Common myeloid progenitor, CD34-positive (primary cell): ENCODE results near the gene MYO1B.

Experiments used
- CTCF ChIA-PET: fragments of 350-600 bp; sonication (Branson Sonifier 250); formaldehyde crosslinking; loops from one replicate; lab custom pipeline; 2021; ENCODE audit warnings: antibody characterized with exemption; lab: Charles Lee
- POLR2A ChIA-PET: fragments of 350-600 bp; sonication (Branson Sonifier 250); formaldehyde crosslinking; loops from one replicate; lab custom pipeline; 2021; ENCODE audit warnings: antibody characterized with exemption; lab: Charles Lee
- DNase-seq, 3 donors: peaks; one replicate each; pipeline versions ENCODE4 v3.0.0 to v3.0.0-alpha.2; 2013
- H3K27ac ChIP-seq, 2 experiments: 1 replicate in 1 of 2; 2 replicates in 1 of 2; pipeline ENCODE4 v1.7.0; 2013; ENCODE audit warnings: inconsistent platforms in 2 of 2, low read length in 2 of 2, mild to moderate bottlenecking in 2 of 2, low read depth in 1 of 2, moderate library complexity in 1 of 2; ENCODE audit not compliant: severe bottlenecking in 2 of 2, insufficient read depth in 1 of 2, poor library complexity in 1 of 2
- H3K27me3 ChIP-seq, 5 experiments: replicated peaks in 2 of 5; 1 replicate in 3 of 5; 2 replicates in 2 of 5; pipeline versions ENCODE4 v1.6.1 to v1.7.0; 2013; ENCODE audit warnings: low read length in 4 of 5, mild to moderate bottlenecking in 2 of 5, moderate library complexity in 2 of 5, inconsistent platforms in 1 of 5; ENCODE audit not compliant: insufficient read depth in 5 of 5, control insufficient read depth in 4 of 5
- H3K36me3 ChIP-seq, 4 experiments: 1 replicate in 2 of 4; 2 replicates in 2 of 4; pipeline versions ENCODE4 v1.6.1 to v1.7.0; 2013; ENCODE audit warnings: low read length in 3 of 4, control low read depth in 1 of 4, mild to moderate bottlenecking in 1 of 4; ENCODE audit not compliant: control insufficient read depth in 4 of 4, insufficient read depth in 4 of 4
- H3K4me1 ChIP-seq, 4 experiments: 1 replicate in 3 of 4; 2 replicates in 1 of 4; pipeline versions ENCODE4 v1.6.1 to v1.7.1; 2013; ENCODE audit warnings: low read length in 3 of 4, mild to moderate bottlenecking in 3 of 4, control low read depth in 1 of 4, inconsistent platforms in 1 of 4, moderate library complexity in 1 of 4; ENCODE audit not compliant: control insufficient read depth in 4 of 4, insufficient read depth in 4 of 4; ENCODE audit errors: control extremely low read depth in 1 of 4
- H3K4me3 ChIP-seq, 7 experiments: 1 replicate in 4 of 7; 2 replicates in 3 of 7; pipeline versions ENCODE4 v1.5.1 to v1.7.0; 2013; ENCODE audit warnings: mild to moderate bottlenecking in 7 of 7, low read length in 6 of 7, moderate library complexity in 6 of 7, inconsistent platforms in 2 of 7, low read depth in 2 of 7, control low read depth in 1 of 7; ENCODE audit not compliant: insufficient read depth in 4 of 7, control insufficient read depth in 1 of 7; ENCODE audit errors: extremely low read depth in 1 of 7
- H3K9me3 ChIP-seq, 5 experiments: 1 replicate in 4 of 5; 2 replicates in 1 of 5; pipeline versions ENCODE4 v1.6.1 to v1.7.1; 2013; ENCODE audit warnings: low read length in 4 of 5, mild to moderate bottlenecking in 2 of 5, inconsistent platforms in 1 of 5, low read depth in 1 of 5, moderate library complexity in 1 of 5; ENCODE audit not compliant: control insufficient read depth in 4 of 5, insufficient read depth in 2 of 5; ENCODE audit errors: control extremely low read depth in 1 of 5
- WGBS: methylation state at CpG from one replicate; pipeline ENCODE4 v1.1.5; 2013; ENCODE audit not compliant: insufficient coverage; 5-methylcytosine and 5-hydroxymethylcytosine counted together

MYO1B gene

GRCh38 chr2:191435141-191435540, 189.9 kb downstream of the MYO1B start:
- no peaks in the 10 kb centered on the region for H3K27me3 ChIP-seq
- H3K4me3 ChIP-seq = no peak overlapping the region
- 100% methylated on average over 1 of the region's 6 CpGs for WGBS
- CTCF ChIA-PET = no interaction called here
- H3K27ac ChIP-seq = no peak overlapping the region
- no peak for DNase-seq
- H3K9me3 ChIP-seq = no peaks in the 10 kb centered on the region
- POLR2A ChIA-PET = no interaction called here
- no peaks in the 10 kb centered on the region for H3K36me3 ChIP-seq
- peaks cover 0 to 7% (median 5%) of the 10 kb centered on the region in 4 experiments for H3K4me1 ChIP-seq

- H3K4me1 ChIP-seq = peaks cover 0 to 7% (median 5%) of the 10 kb centered on the region in 4 experiments
- peak in 1 of 3 donors; percentile 18 for DNase-seq
- no peak overlapping the region for H3K4me3 ChIP-seq
- CTCF ChIA-PET = no interaction called here
- H3K27me3 ChIP-seq = no peaks in the 10 kb centered on the region
- H3K27ac ChIP-seq = no peak overlapping the region
- 77% methylated on average over 5 of the region's 6 CpGs for WGBS
- no peaks in the 10 kb centered on the region for H3K36me3 ChIP-seq
- H3K9me3 ChIP-seq = no peaks in the 10 kb centered on the region
- POLR2A ChIA-PET = no interaction called here
Observed at GRCh38 chr2:191436368-191437055, 191.3 kb downstream of the MYO1B start.

GRCh38 chr2:191439481-191439880, 194.3 kb downstream of the MYO1B start:
- no peak for DNase-seq
- Histone ChIP-seq H3K4me1 (peaks cover 0 to 7% (median 5%) of the 10 kb centered on the region in 4 experiments), H3K4me3 (no peak overlapping the region), H3K9me3 (no peaks in the 10 kb centered on the region), H3K27me3 (no peaks in the 10 kb centered on the region), H3K36me3 (no peaks in the 10 kb centered on the region), H3K27ac (no peak overlapping the region)
- ChIA-PET POLR2A (no interaction called here), CTCF (no interaction called here)
- no CpG with 5 or more reads among the region's 3 CpGs for WGBS

GRCh38 chr2:191441496-191442214, 196.5 kb downstream of the MYO1B start:
- CTCF ChIA-PET = no interaction called here
- Histone ChIP-seq H3K27me3 (no peaks in the 10 kb centered on the region), H3K36me3 (no peaks in the 10 kb centered on the region), H3K4me3 (no peak overlapping the region), H3K27ac (no peak overlapping the region), H3K9me3 (no peaks in the 10 kb centered on the region), H3K4me1 (peaks cover 0 to 3% (median 2%) of the 10 kb centered on the region in 4 experiments)
- DNase-seq = no peak
- POLR2A ChIA-PET = no interaction called here
- 95% methylated on average over 14 of the region's 14 CpGs for WGBS

- Histone ChIP-seq H3K27me3 (no peaks in the 10 kb centered on the region), H3K4me3 (no peak overlapping the region), H3K27ac (no peak overlapping the region), H3K36me3 (no peaks in the 10 kb centered on the region), H3K4me1 (no peaks in the 10 kb centered on the region), H3K9me3 (no peaks in the 10 kb centered on the region)
- CTCF ChIA-PET = no interaction called here
- no CpG with 5 or more reads among the region's 3 CpGs for WGBS
- no peak for DNase-seq
- POLR2A ChIA-PET = no interaction called here
Observed at GRCh38 chr2:191443446-191443845, 198.2 kb downstream of the MYO1B start.

- Histone ChIP-seq H3K4me1 (no peaks in the 10 kb centered on the region), H3K4me3 (no peak overlapping the region), H3K27ac (no peak overlapping the region), H3K27me3 (no peaks in the 10 kb centered on the region), H3K9me3 (no peaks in the 10 kb centered on the region), H3K36me3 (no peaks in the 10 kb centered on the region)
- no CpG with 5 or more reads among the region's 2 CpGs for WGBS
- ChIA-PET POLR2A (no interaction called here), CTCF (no interaction called here)
- no peak for DNase-seq
Observed at GRCh38 chr2:191446910-191447309, 201.7 kb downstream of the MYO1B start.

- H3K4me1 ChIP-seq = no peaks in the 10 kb centered on the region
- DNase-seq = no peak
- H3K27me3 ChIP-seq = no peaks in the 10 kb centered on the region
- no peak overlapping the region for H3K4me3 ChIP-seq
- H3K9me3 ChIP-seq = peaks cover 0 to 12% (median 0%) of the 10 kb centered on the region in 5 experiments
- ChIA-PET CTCF (no interaction called here), POLR2A (no interaction called here)
- WGBS = 96% methylated on average over 3 of the region's 5 CpGs
- peaks cover 0 to 2% (median 0%) of the 10 kb centered on the region in 4 experiments for H3K36me3 ChIP-seq
- no peak overlapping the region for H3K27ac ChIP-seq
Observed at GRCh38 chr2:191451116-191451515, 205.9 kb downstream of the MYO1B start.
